OCI-LY7 (cell line): ENCODE measurements around the gene YPEL3. TPM values are rescaled to one million over a fixed set of nuclear protein-coding genes. Genes with fewer than 3 reads are reported as not detected.

Experiments
- BruUV-seq: library from RNA; stranded (reverse); fragments of 400-500 nt; replicated peaks from 2 replicates; lab custom pipeline; 2021; lab: Mats Ljungman, UMichigan
- CTCF ChIA-PET: fragments of 300-600 bp; sonication (Branson Sonifier 250); formaldehyde crosslinking; loops from one replicate; lab custom pipeline; 2022; ENCODE audit warnings: antibody characterized with exemption; ENCODE audit not compliant: unreplicated experiment; lab: Charles Lee
- POLR2A ChIA-PET: fragments of 300-600 bp; sonication (Branson Sonifier 250); formaldehyde crosslinking; loops from one replicate; lab custom pipeline; 2022; ENCODE audit warnings: antibody characterized with exemption; lab: Charles Lee
- DNase-seq: peaks from one replicate; pipeline ENCODE4 v3.0.0-alpha.2; 2015; ENCODE audit warnings: low spot score
- H2AFZ ChIP-seq: fragments of 200-600 bp; sonication (generic), shearing (Covaris generic); 2 replicates; pipeline ENCODE4 v1.6.1; 2014; ENCODE audit warnings: mild to moderate bottlenecking, antibody characterized with exemption, low read length, moderate library complexity
- H3K27ac ChIP-seq: fragments of 200-600 bp; sonication (generic); 2 replicates; pipeline ENCODE4 v1.5.1; 2014; ENCODE audit warnings: mixed run types, low read depth, mild to moderate bottlenecking, moderate library complexity, low read length, inconsistent platforms; ENCODE audit not compliant: poor library complexity, severe bottlenecking
- H3K36me3 ChIP-seq: fragments of 200-600 bp; sonication (generic); 2 replicates; pipeline ENCODE4 v1.6.1; 2014; ENCODE audit warnings: mild to moderate bottlenecking, antibody characterized with exemption, low read length, moderate library complexity, mixed read lengths; ENCODE audit not compliant: insufficient read depth
- H3K4me1 ChIP-seq: fragments of 200-600 bp; sonication (generic); 2 replicates; pipeline ENCODE4 v1.5.1; 2014; ENCODE audit warnings: mild to moderate bottlenecking, low read length; ENCODE audit not compliant: insufficient read depth, poor library complexity, severe bottlenecking
- H3K4me2 ChIP-seq: fragments of 200-600 bp; sonication (generic); 2 replicates; pipeline ENCODE4 v1.6.1; 2014; ENCODE audit warnings: mild to moderate bottlenecking, low read length
- H3K4me3 ChIP-seq: fragments of 200-600 bp; sonication (generic); 2 replicates; pipeline ENCODE4 v1.5.1; 2014; ENCODE audit warnings: mild to moderate bottlenecking, low read depth, low read length; ENCODE audit not compliant: poor library complexity, severe bottlenecking
- H3K79me2 ChIP-seq: fragments of 200-600 bp; sonication (generic); 2 replicates; pipeline ENCODE4 v1.6.1; 2016; ENCODE audit warnings: low read depth, mild to moderate bottlenecking, low read length, moderate library complexity, mixed read lengths; ENCODE audit not compliant: insufficient read depth
- H3K9me2 ChIP-seq: fragments of 200-600 bp; sonication (generic); 2 replicates; pipeline ENCODE4 v1.6.1; 2016; ENCODE audit warnings: mild to moderate bottlenecking, low read length, mixed read lengths; ENCODE audit not compliant: insufficient read depth
- H3K9me3 ChIP-seq: fragments of 200-600 bp; sonication (generic); 2 replicates; pipeline ENCODE4 v1.6.1; 2014; ENCODE audit warnings: mild to moderate bottlenecking, mixed run types, low read length, mixed read lengths
- H4K20me1 ChIP-seq: fragments of 200-600 bp; sonication (generic); 2 replicates; pipeline ENCODE4 v1.6.1; 2014; ENCODE audit warnings: mild to moderate bottlenecking, antibody characterized with exemption, low read length, moderate library complexity, mixed read lengths; ENCODE audit not compliant: insufficient read depth
- EZH2phosphoT487 ChIP-seq: fragments of 200-600 bp; sonication (generic); IDR thresholded peaks from 2 replicates; pipeline ENCODE4 v1.6.1; 2018; ENCODE audit warnings: low read depth, borderline replicate concordance, mild to moderate bottlenecking, mixed run types, antibody characterized with exemption, low read length, moderate library complexity, mixed read lengths
- intact Hi-C: fragments of 100-400 bp; cut with micrococcal nuclease; formaldehyde crosslinking; loops from one replicate; pipeline ENCODE4 v1.10.0; 2022; ENCODE audit not compliant: unreplicated experiment
- total RNA-seq, 2 experiments: library from RNA; depleted of rRNA in 1 of 2; stranded (reverse); fragments of >200 nt in 1 of 2; shearing (Covaris generic) in 1 of 2; gene quantifications; 2 replicates each; pipeline ENCODE4 v1.2.3, GENCODE V29; 2014 to 2022
- TF ChIP-seq, protein P1 (sequence below): fragments of 200-600 bp; sonication (generic); conservative IDR thresholded peaks from 2 replicates; pipeline ENCODE4 v1.5.1; 2014; ENCODE audit warnings: mild to moderate bottlenecking, antibody characterized with exemption, low read length, moderate library complexity, mixed read lengths

The YPEL3 gene
- total RNA-seq, 2 experiments from 2014 or later: 17.5 to 34.5 TPM

DNA sequence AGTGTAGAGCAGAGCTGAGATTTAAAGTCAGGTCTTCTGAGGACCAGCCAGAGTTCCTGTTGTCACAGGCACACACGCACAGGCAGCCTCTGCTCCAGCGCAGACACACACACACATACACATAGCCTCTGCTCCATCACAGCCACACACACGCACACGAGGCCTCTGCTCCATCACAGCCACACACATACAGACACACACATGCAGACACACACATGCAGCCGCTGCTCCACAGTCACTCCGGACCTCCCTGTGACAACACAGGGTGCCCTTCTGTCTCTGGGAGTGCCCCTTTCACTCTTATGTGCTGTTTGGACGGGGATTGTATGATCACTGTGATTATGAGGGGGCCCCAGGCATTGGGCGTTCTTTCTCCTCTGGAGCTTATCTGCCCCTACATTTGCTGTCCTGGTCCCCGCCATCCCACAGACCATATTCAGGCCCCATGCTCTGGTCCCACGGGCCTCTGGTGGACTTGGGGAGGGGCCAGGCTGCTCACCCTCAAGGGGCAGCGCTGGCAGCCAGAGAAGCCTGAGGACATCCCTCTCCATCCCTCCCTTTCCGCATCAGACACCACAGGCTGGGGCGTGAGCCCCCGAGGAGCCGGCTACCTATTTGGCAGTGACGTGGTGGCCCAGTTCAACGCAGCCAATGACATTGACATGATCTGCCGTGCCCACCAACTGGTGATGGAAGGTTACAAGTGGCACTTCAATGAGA is 11.8 kb downstream of the YPEL3 start:
- Histone ChIP-seq H3K4me2 (no peak overlapping the region), H3K9me2 (no peaks in the 10 kb centered on the region), H3K79me2 (peaks cover 8% of the 10 kb centered on the region; the same call in 1 of the 2 replicates), H3K36me3 (peaks cover 77% of the 10 kb centered on the region), H2AFZ (no peak overlapping the region), H4K20me1 (no peaks in the 10 kb centered on the region), H3K4me3 (no peak overlapping the region), H3K27ac (no peak overlapping the region), H3K9me3 (no peaks in the 10 kb centered on the region), H3K4me1 (no peaks in the 10 kb centered on the region)
- BruUV-seq: no TSS peak
- DNase-seq: no peak
- TF ChIP-seq EZH2phosphoT487: no peak
- TF ChIP-seq, protein P1, sequence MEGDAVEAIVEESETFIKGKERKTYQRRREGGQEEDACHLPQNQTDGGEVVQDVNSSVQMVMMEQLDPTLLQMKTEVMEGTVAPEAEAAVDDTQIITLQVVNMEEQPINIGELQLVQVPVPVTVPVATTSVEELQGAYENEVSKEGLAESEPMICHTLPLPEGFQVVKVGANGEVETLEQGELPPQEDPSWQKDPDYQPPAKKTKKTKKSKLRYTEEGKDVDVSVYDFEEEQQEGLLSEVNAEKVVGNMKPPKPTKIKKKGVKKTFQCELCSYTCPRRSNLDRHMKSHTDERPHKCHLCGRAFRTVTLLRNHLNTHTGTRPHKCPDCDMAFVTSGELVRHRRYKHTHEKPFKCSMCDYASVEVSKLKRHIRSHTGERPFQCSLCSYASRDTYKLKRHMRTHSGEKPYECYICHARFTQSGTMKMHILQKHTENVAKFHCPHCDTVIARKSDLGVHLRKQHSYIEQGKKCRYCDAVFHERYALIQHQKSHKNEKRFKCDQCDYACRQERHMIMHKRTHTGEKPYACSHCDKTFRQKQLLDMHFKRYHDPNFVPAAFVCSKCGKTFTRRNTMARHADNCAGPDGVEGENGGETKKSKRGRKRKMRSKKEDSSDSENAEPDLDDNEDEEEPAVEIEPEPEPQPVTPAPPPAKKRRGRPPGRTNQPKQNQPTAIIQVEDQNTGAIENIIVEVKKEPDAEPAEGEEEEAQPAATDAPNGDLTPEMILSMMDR: no peak
- ChIA-PET POLR2A (no interaction called here), CTCF (no interaction called here)
- intact Hi-C loops: no loop called here

- intact Hi-C loops: no loop called here
Measured at GRCh38 chr16:30083216-30084055, 12.6 kb downstream of the YPEL3 start.

More at GRCh38 chr16:30083216-30084055, 12.6 kb downstream of the YPEL3 start:
- Histone ChIP-seq H3K4me1 (no peaks in the 10 kb centered on the region), H3K4me2 (no peak overlapping the region), H2AFZ (no peak overlapping the region), H3K79me2 (peaks cover 12% of the 10 kb centered on the region; the same call in 1 of the 2 replicates), H3K9me2 (no peaks in the 10 kb centered on the region), H4K20me1 (no peaks in the 10 kb centered on the region), H3K27ac (no peak overlapping the region), H3K4me3 (no peak overlapping the region), H3K9me3 (no peaks in the 10 kb centered on the region), H3K36me3 (peaks cover 85% of the 10 kb centered on the region)
- ChIA-PET CTCF (no interaction called here), POLR2A (interaction anchor here (0.6 kb wide), 1 partner anchor 8 kb away, joined by 5 read pairs; the partner anchor contains the start of gene TBX6)
- DNase-seq: no peak
- no TSS peak for BruUV-seq
- TF ChIP-seq, protein P1: no peak
- no peak for TF ChIP-seq EZH2phosphoT487
